ENCODE data around the gene DLD.

DNA sequence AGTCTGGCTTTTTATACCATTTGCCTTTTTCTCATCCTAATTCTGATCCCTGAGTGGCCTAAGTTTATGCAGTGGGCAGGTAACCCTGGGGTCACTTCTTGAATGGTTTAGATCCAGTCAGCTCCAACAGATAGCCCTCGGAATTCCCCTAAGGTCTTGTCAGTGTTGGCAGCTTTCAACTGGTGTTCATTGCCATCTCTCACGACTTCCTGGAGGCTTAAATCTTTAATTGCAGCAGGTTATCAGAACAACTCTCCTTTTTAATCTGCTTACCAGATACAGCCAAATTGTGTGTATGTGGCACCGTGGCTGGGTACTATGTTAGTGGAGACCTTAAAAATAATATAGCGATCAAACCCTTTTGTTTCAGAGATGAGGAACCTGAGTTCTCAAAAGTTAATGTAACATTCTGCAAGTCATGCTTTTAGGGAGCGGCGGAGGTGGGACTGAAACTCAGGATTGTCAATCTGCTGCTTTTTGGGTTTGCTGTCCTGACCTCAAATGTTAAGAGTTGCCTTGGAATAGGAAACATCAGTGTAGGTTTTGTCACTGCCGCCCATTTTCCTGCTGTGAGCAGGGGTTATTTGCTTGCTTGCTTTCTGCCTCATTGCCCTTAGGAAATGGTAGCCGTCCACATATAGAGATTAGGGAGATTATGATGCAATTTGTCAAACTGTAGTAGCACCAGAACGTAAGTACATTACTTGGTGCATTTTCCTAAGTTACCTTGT lies 818 bp downstream of the DLD start:
- TF ChIP-seq, protein P1, sequence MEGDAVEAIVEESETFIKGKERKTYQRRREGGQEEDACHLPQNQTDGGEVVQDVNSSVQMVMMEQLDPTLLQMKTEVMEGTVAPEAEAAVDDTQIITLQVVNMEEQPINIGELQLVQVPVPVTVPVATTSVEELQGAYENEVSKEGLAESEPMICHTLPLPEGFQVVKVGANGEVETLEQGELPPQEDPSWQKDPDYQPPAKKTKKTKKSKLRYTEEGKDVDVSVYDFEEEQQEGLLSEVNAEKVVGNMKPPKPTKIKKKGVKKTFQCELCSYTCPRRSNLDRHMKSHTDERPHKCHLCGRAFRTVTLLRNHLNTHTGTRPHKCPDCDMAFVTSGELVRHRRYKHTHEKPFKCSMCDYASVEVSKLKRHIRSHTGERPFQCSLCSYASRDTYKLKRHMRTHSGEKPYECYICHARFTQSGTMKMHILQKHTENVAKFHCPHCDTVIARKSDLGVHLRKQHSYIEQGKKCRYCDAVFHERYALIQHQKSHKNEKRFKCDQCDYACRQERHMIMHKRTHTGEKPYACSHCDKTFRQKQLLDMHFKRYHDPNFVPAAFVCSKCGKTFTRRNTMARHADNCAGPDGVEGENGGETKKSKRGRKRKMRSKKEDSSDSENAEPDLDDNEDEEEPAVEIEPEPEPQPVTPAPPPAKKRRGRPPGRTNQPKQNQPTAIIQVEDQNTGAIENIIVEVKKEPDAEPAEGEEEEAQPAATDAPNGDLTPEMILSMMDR (conservative IDR thresholded peaks at IDR 0.05), result no peak
- no peak for TF ChIP-seq ZFX (IDR thresholded peaks at IDR 0.05)
